ENCODE results near the gene OSBP2. TPM values are rescaled to one million over a fixed set of nuclear protein-coding genes. Genes with fewer than 3 reads are reported as not detected.

The OSBP2 gene
- polyA plus RNA-seq, 2 of the 4 experiments (the other 2 are of a cell fraction), result 2.7 to 6.0 TPM

DNA sequence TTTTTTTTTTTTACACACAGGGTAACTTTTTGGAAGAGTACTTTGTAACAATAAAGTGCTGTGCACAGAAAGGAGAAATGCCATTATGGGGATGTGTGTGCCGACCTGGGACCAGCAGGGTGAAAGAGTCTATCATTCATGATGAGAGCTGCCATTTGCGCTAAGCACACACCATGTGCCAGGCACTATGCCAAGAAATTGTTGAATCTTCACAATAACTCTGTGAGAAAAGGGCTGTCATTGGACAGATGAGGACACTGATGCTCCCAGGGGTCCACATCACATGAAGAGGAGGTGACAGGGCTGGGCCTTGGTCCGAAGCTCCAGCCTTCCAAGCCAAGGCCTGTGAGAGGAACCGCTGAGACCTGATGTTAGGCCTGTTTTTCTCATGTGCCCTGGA, 32.6 kb upstream of the OSBP2 start:
- Histone ChIP-seq H3K4me2 (no peak overlapping the region), H3K27ac (no peak overlapping the region), H3K4me1 (0 out of 3 replicates have a peak, but pooled peaks cover 3% of the 10 kb centered on the region), H3K4me3 (no peak overlapping the region), H3K9me3 (no peaks in the 10 kb centered on the region)
- DNase-seq (ENCODE audit: low read depth in 1 of 2, low spot score in 1 of 2) (no peak), ATAC-seq (no peak), FAIRE-seq (no peak)
- 87% methylated on average over 4 of the region's 4 CpGs for WGBS (ENCODE audit: missing lambda C conversion rate)
- ChIA-PET POLR2A (interaction anchor here (0.7 kb wide), 1 partner anchor 213 kb away, joined by 5 read pairs; no protein-coding TSS in a partner anchor), CTCF (interaction anchor here (0.6 to 3.9 kb wide), 5 partner anchors 15 to 93 kb away, joined by 3 to 14 read pairs (median 3); partner anchors contain the start of gene SLC35E4)
- TF ChIP-seq KDM1A (IDR thresholded peaks at IDR 0.05; ENCODE audit: low read depth) (no peak), PHF8 (IDR thresholded peaks at IDR 0.05; ENCODE audit: borderline replicate concordance, low read depth) (no peak), REST (IDR thresholded peaks at IDR 0.05) (no peak), MYC (IDR thresholded peaks at IDR 0.05; ENCODE audit: borderline replicate concordance, low read length) (no peak), MAX (IDR thresholded peaks at IDR 0.05) (no peak), SREBF2 (IDR thresholded peaks at IDR 0.05) (no peak), JUNB (IDR thresholded peaks at IDR 0.05) (no peak), HOXA7 (CRISPR knock-in tag; IDR thresholded peaks at IDR 0.05) (no peak), EP300 (IDR thresholded peaks at IDR 0.05) (no peak), KDM5A (IDR thresholded peaks at IDR 0.05) (no peak), CBX8 (IDR thresholded peaks at IDR 0.05) (no peak), ZNF302 (CRISPR knock-in tag; IDR thresholded peaks at IDR 0.05) (no peak), CEBPB (IDR thresholded peaks at IDR 0.05) (no peak), NFE2L2 (conservative IDR thresholded peaks at IDR 0.05; ENCODE audit: low read length) (no peak), ZFP36 (IDR thresholded peaks at IDR 0.05; ENCODE audit: borderline replicate concordance, partially characterized antibody) (no peak), RFX5 (IDR thresholded peaks at IDR 0.05) (no peak), FOSL2 (IDR thresholded peaks at IDR 0.05) (no peak), FOSL2 (CRISPR knock-in tag; IDR thresholded peaks at IDR 0.05) (no peak), MAFK (IDR thresholded peaks at IDR 0.05; ENCODE audit: partially characterized antibody) (no peak)
- TF ChIP-seq, protein P1, sequence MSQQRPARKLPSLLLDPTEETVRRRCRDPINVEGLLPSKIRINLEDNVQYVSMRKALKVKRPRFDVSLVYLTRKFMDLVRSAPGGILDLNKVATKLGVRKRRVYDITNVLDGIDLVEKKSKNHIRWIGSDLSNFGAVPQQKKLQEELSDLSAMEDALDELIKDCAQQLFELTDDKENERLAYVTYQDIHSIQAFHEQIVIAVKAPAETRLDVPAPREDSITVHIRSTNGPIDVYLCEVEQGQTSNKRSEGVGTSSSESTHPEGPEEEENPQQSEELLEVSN (IDR thresholded peaks at IDR 0.05; ENCODE audit: borderline replicate concordance, low read depth), result no peak
- TF ChIP-seq, protein P2, sequence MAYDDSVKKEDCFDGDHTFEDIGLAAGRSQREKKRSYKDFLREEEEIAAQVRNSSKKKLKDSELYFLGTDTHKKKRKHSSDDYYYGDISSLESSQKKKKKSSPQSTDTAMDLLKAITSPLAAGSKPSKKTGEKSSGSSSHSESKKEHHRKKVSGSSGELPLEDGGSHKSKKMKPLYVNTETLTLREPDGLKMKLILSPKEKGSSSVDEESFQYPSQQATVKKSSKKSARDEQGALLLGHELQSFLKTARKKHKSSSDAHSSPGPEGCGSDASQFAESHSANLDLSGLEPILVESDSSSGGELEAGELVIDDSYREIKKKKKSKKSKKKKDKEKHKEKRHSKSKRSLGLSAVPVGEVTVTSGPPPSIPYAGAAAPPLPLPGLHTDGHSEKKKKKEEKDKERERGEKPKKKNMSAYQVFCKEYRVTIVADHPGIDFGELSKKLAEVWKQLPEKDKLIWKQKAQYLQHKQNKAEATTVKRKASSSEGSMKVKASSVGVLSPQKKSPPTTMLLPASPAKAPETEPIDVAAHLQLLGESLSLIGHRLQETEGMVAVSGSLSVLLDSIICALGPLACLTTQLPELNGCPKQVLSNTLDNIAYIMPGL (CRISPR knock-in tag; IDR thresholded peaks at IDR 0.05; ENCODE audit: borderline replicate concordance), result no peak

DNA sequence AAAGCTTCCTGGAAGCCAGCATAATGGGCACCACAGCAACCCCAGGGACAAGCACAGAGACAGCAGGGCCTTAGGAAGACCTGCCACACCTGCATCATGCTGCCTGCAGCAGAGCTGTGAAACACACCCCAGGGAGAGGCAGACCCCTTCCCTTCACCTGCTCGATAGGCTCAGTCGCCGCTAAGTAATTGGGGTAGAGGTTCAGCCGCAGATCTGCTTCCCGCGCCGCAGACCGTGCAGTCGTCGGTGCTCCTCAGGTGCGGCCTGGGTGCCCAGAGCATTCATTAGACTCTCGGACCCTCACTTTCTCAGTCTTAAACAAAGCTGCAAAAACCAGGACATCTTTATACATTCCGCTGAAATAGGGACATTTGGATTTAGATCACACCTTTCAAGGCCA, 29.9 kb upstream of the OSBP2 start:
- FAIRE-seq (no peak), ATAC-seq (no peak), DNase-seq (ENCODE audit: low read depth in 1 of 2, low spot score in 1 of 2) (no peak)
- ChIA-PET POLR2A (no interaction called here), CTCF (interaction anchor here (1.3 kb wide), 1 partner anchor 30 kb away, joined by 4 read pairs; no protein-coding TSS in a partner anchor)
- H3K27ac ChIP-seq, result no peak overlapping the region
- WGBS (ENCODE audit: missing lambda C conversion rate), result over 99% methylated on average over 13 of the region's 13 CpGs
- H3K9me3 ChIP-seq, result no peaks in the 10 kb centered on the region
- H3K4me2 ChIP-seq, result no peak overlapping the region
- TF ChIP-seq MYC (IDR thresholded peaks at IDR 0.05; ENCODE audit: borderline replicate concordance, low read length) (no peak), JUNB (IDR thresholded peaks at IDR 0.05) (no peak), RAD21 (conservative IDR thresholded peaks at IDR 0.05 in 1 of 2, IDR thresholded peaks at IDR 0.05 in 1 of 2) (no peak), FOSB (CRISPR knock-in tag; IDR thresholded peaks at IDR 0.05) (no peak)
- H3K4me1 ChIP-seq, result peaks cover 6% of the 10 kb centered on the region; the same call in 1 of the 3 replicates
- no peak overlapping the region for H3K4me3 ChIP-seq

All from A549 (cell line).